Measurements from ENCODE around the gene OTOP3.
A peak's percentile ranks its signal among the peaks of the same experiment; 100 is the strongest.
"Not testable (repeated sequence)": the region's sequence is repeated elsewhere in the genome, so short reads cannot be mapped to it uniquely, and the experiment has no call there.

OTOP3 gene

DNA sequence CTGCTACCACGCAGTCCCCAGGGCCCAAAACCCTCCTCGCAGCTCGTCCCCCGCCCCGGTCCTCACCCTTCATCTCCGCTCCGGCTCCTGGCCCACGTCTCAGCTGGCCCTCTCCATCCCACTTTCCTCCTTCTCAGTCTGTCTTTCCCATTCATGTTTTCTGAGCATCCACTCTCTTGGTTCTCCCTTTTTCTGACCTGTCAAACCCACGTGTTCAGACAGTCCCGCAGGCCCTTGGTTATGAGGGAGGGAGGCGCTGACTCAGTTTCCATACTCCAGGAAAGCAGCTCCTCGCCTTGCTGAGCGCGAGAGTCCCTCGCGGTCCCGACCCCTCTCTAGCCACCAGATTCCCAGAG is 37.3 kb downstream of the OTOP3 start:
- H3K36me3 Mint-ChIP-seq: no peaks in the 10 kb centered on the region
- H3K27me3 Mint-ChIP-seq: no peaks in the 10 kb centered on the region
- peak overlapping the region; percentile 91 for H3K4me3 Mint-ChIP-seq
- H3K4me1 Mint-ChIP-seq (ENCODE audit: low read depth): peaks cover 9% of the 10 kb centered on the region
- H3K27ac Mint-ChIP-seq: peak overlapping the region; percentile 22
- H3K9me3 Mint-ChIP-seq (ENCODE audit: low read depth): no peaks in the 10 kb centered on the region

DNA sequence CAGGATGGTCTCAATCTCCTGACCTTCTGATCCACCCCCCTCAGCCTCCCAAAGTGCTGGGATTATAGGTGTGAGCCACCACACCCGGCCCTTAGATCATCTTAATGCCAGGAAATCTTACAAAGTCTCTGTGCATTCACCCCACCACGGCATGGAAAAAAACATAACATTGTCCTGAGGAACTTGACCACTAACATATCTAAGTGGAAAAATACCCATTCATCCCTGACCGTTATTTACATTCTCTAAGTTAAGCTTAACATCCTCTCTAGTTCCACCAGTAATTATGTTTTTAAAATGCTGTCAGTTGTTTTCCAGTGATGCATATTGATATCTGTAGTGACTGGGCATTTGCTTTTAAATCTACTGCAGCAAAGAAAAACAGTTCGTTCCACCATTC is 40.2 kb downstream of the OTOP3 start:
- no peaks in the 10 kb centered on the region for H3K27me3 Mint-ChIP-seq
- no peak overlapping the region for H3K4me3 Mint-ChIP-seq

DNA sequence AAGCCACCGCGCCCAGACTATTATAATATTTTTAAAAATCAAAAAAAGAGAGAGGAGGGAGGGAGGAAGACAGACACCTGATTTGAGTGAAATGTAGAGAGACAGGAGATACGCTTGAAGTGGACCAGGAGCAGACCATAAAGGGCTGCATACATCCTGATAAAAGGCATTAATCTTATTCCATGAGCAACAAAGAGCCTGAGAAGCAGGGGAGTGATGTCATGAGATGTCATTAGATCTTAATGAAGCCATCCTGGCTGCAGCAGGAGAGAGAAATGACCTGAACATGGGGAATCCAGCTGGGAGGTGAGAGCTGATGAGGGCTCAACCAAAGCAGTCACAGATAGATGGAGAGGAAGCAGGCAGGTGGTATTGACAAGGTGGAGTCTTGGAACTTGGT is 42.1 kb downstream of the OTOP3 start:
- Mint-ChIP-seq H3K36me3 (no peaks in the 10 kb centered on the region), H3K27ac (no peak overlapping the region), H3K4me1 (ENCODE audit: low read depth) (peaks cover 16% of the 10 kb centered on the region), H3K27me3 (no peaks in the 10 kb centered on the region), H3K4me3 (no peak overlapping the region), H3K9me3 (ENCODE audit: low read depth) (no peaks in the 10 kb centered on the region)

More for the DNA sequence above, 40.2 kb downstream of the OTOP3 start:
- Mint-ChIP-seq H3K27ac (no peak overlapping the region), H3K36me3 (no peaks in the 10 kb centered on the region), H3K4me1 (ENCODE audit: low read depth) (peaks cover 12% of the 10 kb centered on the region), H3K9me3 (ENCODE audit: low read depth) (no peaks in the 10 kb centered on the region)

DNA sequence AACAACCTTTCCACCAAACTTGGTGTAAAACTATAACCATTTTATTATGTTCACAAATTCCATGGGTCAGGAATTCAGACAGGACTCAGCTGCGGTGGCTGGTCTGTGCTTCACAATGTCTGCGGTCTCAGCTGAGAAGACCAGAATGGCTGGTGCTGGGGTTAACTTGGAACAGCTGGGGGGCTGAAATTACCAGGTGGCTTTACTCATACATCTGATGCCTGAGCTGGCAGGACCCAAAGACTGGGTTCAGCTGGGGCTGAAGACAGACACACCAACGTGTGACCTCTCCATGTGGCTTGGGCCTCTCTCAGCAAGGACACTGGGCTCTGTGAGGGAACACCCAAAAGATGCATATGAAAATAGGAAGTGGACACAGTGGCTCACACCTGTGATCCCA is 42.5 kb downstream of the OTOP3 start:
- Mint-ChIP-seq H3K4me3 (no peak overlapping the region), H3K9me3 (ENCODE audit: low read depth) (no peaks in the 10 kb centered on the region), H3K4me1 (ENCODE audit: low read depth) (peaks cover 11% of the 10 kb centered on the region), H3K36me3 (no peaks in the 10 kb centered on the region), H3K27me3 (no peaks in the 10 kb centered on the region), H3K27ac (no peak overlapping the region)

DNA sequence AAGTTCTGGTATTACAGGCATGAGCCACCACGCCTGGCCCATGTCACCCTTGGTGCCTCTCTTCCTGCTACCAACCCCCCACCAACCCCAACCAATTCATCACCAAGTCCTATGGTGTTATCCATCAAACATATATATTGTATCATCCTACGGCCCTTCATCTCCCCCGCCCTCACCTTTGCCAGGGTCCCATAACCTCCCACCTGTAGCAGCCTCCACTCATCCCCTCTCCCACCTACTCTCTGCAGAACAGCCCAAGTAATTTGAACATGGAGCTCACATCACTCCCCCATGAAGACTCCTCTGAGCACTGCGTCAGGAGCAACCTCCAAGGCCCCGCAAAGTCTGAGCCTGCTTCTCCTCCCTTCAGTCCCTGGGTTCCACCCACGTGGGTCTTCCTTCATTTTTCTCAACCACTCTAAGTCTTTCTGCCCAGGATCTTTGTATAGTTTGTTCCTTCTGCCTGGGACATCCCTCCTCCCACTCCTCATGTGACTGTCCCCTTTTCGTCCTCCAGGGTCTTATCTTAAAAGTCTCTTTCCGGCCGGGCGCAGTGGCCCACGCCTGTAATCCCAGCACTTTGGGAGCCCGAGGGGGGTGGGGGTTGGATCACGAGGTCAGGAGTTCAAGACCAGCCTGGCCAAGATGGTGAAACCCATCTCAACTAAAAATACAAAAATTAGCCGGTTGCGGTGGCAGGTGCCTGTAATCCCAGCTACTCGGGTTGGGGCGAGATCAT is 43.9 kb downstream of the OTOP3 start:
- H3K27me3 Mint-ChIP-seq: no peaks in the 10 kb centered on the region
- H3K27ac Mint-ChIP-seq: no peak overlapping the region

DNA sequence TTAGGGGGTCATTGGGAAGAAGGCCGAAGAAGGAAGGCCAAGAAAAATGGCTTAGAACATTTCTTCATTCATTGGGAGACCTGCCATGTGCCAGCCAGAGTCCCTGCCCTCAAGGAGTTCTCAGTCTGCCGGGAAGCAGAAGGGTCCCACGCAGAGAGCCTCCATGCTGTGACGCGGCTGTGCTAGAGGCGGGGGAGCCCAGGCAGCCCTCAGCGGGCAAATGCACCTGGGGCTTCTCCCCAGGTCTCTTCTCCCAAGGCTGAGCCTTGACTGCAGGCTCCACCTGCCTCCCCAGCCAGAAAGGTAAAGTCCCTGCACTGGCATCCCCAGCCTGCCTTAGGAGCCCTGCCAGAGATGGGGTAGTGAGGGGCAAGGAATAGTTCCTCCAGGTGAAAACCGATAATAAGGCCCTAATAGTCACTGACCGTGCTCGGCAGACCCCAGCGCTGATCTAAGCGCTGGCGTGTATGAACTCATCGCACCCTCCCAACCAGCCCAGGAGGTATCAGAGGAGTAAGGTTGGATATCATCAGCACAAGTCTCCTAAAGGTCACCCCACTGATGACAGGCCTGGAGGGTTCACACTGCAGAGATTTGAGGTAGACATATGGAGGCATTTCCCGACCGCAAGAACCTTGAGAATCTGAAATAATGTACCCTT is 45.8 kb downstream of the OTOP3 start:
- Mint-ChIP-seq H3K36me3 (no peaks in the 10 kb centered on the region), H3K27me3 (no peaks in the 10 kb centered on the region), H3K9me3 (ENCODE audit: low read depth) (no peaks in the 10 kb centered on the region), H3K4me3 (peak overlapping the region; percentile 91), H3K4me1 (ENCODE audit: low read depth) (peaks cover 12% of the 10 kb centered on the region), H3K27ac (peak overlapping the region; percentile 46)

More for the DNA sequence above, 43.9 kb downstream of the OTOP3 start:
- H3K36me3 Mint-ChIP-seq: no peaks in the 10 kb centered on the region
- peaks cover 12% of the 10 kb centered on the region for H3K4me1 Mint-ChIP-seq (ENCODE audit: low read depth)
- H3K4me3 Mint-ChIP-seq: no peak overlapping the region
- H3K9me3 Mint-ChIP-seq (ENCODE audit: low read depth): no peaks in the 10 kb centered on the region

DNA sequence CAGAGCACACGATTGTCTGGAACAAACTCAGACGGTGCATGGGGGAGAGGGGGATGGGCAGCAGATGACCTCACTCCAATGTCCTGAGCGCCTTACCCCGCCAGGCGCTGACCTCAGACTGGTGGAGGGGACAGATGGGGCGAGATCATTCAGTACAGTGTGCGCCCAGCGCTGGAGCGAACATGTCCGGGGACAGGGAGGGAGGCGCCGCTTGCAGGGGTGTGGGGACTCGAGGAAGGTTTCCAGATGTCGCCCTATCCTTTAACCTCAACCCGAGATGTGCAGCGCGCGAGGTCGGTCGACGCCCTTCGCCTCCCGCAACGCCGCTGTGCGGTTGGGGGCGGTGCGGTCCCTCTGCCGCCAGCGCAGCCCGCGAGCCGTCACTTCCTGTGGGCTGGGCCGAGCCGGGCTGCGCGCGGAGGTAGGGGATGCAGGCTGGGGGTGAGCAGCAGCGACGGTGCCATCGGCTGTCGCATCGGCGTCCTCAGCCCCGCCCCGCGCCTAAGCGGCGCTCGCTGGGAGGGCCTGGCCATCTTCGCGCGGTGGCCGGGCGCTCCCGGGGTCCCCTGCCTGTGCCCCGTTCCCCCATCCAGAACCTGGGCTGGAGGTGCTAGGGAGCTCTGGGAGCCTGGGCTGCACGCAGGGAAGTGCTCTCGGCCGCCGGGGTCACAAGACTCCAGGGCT is 46.4 kb downstream of the OTOP3 start:
- Mint-ChIP-seq H3K36me3 (no peaks in the 10 kb centered on the region), H3K4me1 (ENCODE audit: low read depth) (peaks cover 18% of the 10 kb centered on the region), H3K27ac (peak overlapping the region; percentile 46), H3K9me3 (ENCODE audit: low read depth) (no peaks in the 10 kb centered on the region), H3K4me3 (peak overlapping the region; percentile 91), H3K27me3 (no peaks in the 10 kb centered on the region)

DNA sequence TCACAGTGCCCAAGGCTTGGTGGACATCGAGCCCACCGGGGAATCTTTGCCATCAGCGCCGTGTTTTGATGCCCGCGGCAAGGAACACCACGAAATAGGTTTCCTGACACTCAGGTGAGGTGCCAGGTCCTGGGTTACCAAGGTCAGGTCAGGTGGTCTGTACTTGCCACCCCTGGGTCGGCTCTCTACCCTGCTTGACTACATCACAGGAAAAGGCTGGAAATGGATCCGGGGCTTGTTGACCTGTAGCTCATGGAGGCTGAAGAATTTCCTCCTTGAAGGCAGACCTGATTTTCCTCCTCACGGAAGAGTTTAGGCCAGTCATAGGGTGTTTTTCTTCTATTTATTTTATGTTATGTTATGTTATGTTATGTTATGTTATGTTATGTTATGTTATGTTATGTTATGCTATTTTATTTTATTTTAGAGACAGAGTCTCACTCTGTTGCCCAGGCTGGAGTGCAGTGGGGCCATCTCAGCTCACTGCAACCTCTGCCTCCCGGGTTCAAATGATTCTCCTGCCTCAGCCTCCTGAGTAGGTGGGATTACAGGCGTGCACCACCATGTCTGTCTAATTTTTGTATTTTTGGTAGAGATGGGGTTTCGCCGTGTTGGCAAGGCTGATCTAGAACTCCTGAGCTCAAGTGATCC is 47.1 kb downstream of the OTOP3 start:
- Mint-ChIP-seq H3K4me3 (peak overlapping the region; percentile 61), H3K4me1 (ENCODE audit: low read depth) (peaks cover 21% of the 10 kb centered on the region)
- not testable (repeated sequence) for H3K27ac Mint-ChIP-seq; H3K36me3 Mint-ChIP-seq; H3K27me3 Mint-ChIP-seq; H3K9me3 Mint-ChIP-seq (ENCODE audit: low read depth)

DNA sequence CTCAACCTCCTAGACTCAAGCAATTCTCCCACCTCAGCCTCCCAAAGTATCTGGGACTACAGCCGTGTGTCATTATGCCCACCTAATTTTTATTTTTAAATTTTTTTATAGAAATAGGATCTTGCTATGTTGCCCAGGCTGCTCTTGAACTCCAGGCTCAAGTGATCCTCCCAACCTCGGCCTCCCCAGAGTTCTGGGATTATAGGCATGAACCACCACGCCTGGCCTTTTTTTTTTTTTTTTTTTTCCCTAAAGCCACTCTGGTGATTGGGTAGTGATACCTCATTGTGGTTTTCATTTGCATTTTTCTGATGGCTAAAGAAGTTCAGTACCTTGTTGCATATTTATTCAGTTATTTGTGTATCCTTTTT is 50.5 kb downstream of the OTOP3 start:
- Mint-ChIP-seq H3K4me3 (no peak overlapping the region), H3K27me3 (no peaks in the 10 kb centered on the region), H3K36me3 (no peaks in the 10 kb centered on the region), H3K27ac (no peak overlapping the region), H3K4me1 (ENCODE audit: low read depth) (peaks cover 17% of the 10 kb centered on the region), H3K9me3 (ENCODE audit: low read depth) (no peaks in the 10 kb centered on the region)

DNA sequence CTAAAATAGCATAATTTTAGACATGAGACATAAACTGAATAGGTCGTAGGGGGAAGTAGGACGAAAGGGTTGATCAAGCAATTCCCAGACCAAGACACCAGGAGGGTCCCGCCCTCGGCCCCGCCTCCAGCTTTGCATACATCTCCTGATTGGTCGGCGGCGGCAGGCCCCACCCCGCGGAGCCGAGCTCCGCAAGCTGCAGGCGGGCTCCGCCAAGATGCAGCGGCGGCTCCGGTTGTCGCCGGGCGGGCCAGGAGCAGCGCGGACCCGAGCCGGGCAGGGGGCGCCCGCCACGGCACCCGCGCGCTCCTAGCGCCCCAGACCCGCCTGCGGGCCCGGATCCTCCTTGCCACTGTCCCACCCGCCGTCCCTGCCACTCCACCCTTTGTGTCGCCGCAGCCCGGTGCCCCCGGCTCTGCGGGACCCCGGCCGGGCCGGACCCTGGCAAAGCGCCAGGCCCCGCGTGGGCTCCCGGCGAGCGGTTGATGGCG is 51.8 kb downstream of the OTOP3 start, which contains the start of gene CDR2L:
Gene CDR2L (plus strand): TSS at position 215 of the 491 bp plus-strand sequence. CDS start 412 bp downstream, outside the sequence.
- no peaks in the 10 kb centered on the region for H3K9me3 Mint-ChIP-seq (ENCODE audit: low read depth)
- no peak within 1 kb of the TSS for H3K27ac Mint-ChIP-seq
- H3K4me3 Mint-ChIP-seq: peak within 1 kb of the TSS; percentile 82
- peaks cover 12% of the 10 kb centered on the region for H3K4me1 Mint-ChIP-seq (ENCODE audit: low read depth)
- no peaks in the 10 kb centered on the region for H3K36me3 Mint-ChIP-seq
- no peaks in the 10 kb centered on the region for H3K27me3 Mint-ChIP-seq

DNA sequence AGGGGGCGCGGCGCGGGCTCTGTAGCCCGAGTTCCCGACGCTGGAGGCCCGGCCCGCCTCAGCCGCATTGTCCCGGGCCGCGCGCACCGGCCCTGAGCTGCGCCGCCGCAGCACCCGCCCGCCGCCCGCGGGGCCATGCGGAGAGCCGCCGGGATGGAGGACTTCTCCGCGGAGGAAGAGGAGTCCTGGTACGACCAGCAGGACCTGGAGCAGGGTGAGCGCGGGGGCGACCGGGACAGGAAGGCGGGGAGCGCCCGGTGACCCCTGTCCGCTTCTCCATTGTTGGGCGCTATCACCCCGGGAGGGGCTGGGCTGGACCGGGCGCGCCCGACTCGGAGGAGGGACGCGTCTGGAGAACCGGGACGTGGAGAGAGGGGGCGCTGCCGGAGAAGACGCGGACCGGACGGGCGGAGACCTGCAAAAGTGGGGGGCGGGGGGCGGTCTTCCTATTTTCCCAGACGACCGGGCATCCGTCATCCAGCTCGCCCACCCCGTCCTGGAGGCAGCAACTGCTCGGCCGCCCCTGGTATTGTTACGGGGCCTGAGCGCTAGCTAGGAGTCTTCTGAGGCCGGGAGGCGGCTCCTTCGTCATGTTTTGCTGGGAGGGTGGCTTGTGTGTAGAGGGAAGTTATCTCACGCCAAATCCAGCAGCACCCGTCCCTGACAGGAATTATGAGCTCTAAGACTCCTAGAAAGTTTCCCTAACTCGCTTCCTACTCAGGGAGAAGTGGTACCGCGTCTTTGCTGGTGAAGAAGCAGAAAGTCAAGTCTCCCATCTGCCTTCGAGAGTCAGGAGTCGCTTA is 52.4 kb downstream of the OTOP3 start:
- H3K36me3 Mint-ChIP-seq: no peaks in the 10 kb centered on the region
- H3K27me3 Mint-ChIP-seq: no peaks in the 10 kb centered on the region
- no peak overlapping the region for H3K27ac Mint-ChIP-seq
- H3K4me1 Mint-ChIP-seq (ENCODE audit: low read depth): peaks cover 12% of the 10 kb centered on the region
- H3K9me3 Mint-ChIP-seq (ENCODE audit: low read depth): no peaks in the 10 kb centered on the region
- peak overlapping the region; percentile 79 for H3K4me3 Mint-ChIP-seq

DNA sequence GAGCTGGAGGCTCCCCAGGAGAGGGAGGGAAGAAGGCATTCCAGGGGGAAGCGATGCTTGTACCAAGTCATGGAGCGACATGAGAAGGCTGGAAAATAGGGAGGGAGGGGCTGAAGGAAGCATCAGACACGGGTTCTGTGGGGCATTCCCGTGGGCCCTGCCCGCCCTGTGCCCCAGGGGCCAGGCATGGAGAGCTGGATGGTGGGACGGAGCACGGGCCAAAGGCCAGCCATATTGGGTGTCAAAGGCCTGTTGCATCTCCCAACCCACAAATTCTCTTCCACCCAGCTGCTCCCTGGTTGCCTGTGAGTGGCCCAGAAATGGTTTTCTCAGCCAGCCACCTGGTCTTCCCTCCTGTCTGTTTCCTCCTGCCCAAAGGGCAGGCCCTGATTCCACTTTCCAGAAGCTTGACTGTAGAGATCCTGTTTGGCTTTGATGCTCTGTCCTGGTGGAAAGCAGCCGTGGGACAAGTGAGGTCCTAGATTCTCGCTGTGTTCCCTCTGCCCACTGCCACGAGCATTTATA is 54.9 kb downstream of the OTOP3 start:
- Mint-ChIP-seq H3K27me3 (no peaks in the 10 kb centered on the region), H3K36me3 (no peaks in the 10 kb centered on the region), H3K4me1 (ENCODE audit: low read depth) (peaks cover 10% of the 10 kb centered on the region), H3K27ac (no peak overlapping the region), H3K4me3 (no peak overlapping the region), H3K9me3 (ENCODE audit: low read depth) (no peaks in the 10 kb centered on the region)

DNA sequence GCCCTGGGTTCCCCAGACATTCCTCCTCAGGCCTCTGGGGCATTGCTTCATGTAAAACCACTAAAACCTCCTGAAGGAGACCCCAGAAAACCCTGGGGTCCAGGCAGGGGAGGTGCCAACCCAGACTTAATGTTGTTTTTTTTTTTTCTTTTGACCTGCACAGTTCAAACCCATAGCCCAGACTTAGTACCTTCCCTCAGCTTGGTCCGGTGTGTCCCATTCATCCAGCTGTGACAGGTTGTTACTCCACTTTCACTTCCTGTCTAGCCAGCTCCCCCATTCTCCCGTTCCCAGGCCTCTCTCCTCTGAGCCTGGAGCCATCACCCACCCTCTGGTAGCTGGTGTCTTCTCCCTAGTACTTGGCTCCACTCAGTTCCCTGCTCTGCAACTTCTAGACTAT is 56.5 kb downstream of the OTOP3 start:
- Mint-ChIP-seq H3K36me3 (no peaks in the 10 kb centered on the region), H3K4me3 (no peak overlapping the region), H3K27ac (no peak overlapping the region), H3K9me3 (ENCODE audit: low read depth) (no peaks in the 10 kb centered on the region), H3K27me3 (no peaks in the 10 kb centered on the region), H3K4me1 (ENCODE audit: low read depth) (peaks cover 3% of the 10 kb centered on the region)

DNA sequence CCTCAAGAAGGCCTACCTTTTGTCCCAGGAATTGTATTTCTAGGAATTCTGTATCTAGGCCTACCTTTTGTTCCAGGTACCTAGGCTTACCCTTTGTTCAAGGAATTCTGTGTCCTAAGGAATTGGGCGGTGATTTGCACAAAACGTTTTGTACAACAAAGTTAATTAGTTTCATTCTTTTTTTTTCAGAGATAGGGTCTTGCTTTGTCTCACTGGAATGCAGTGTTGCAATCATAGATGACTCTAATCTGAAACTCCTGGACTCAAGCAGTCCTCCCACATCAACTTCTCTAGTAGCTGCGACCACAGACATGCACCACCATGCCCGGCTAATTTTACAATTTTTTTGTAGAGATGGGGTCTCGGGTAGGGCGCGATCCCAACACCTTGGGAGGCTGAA is 58.7 kb downstream of the OTOP3 start:
- Mint-ChIP-seq H3K4me1 (ENCODE audit: low read depth) (peaks cover 3% of the 10 kb centered on the region), H3K9me3 (ENCODE audit: low read depth) (no peaks in the 10 kb centered on the region), H3K36me3 (no peaks in the 10 kb centered on the region), H3K27ac (no peak overlapping the region), H3K27me3 (no peaks in the 10 kb centered on the region), H3K4me3 (no peak overlapping the region)

All from activated naive CD8-positive, alpha-beta T cell (primary cell).